Activated naive CD4-positive, alpha-beta T cell treated with anti-CD3 and anti-CD28 coated beads for 36 hours (primary cell): ENCODE measurements around the gene DDX50. TPM values are rescaled to one million over a fixed set of nuclear protein-coding genes. Genes with fewer than 3 reads are reported as not detected.

ENCODE experiments used
- CTCF ChIA-PET: fragments of 350-600 bp; sonication (Branson Sonifier 250); formaldehyde crosslinking; loops from one replicate; lab custom pipeline; 2021; ENCODE audit warnings: antibody characterized with exemption; lab: Charles Lee
- DNase-seq: peaks from one replicate; pipeline ENCODE4 v3.0.0-alpha.2; 2020
- H3K27ac Mint-ChIP-seq: one replicate; pipeline ENCODE4 v1.8.0; 2021; ENCODE audit warnings: mild to moderate bottlenecking, mixed read lengths
- H3K27me3 Mint-ChIP-seq: one replicate; pipeline ENCODE4 v1.8.0; 2021; ENCODE audit warnings: low read depth, mixed read lengths
- H3K36me3 Mint-ChIP-seq: one replicate; pipeline ENCODE4 v1.8.0; 2021; ENCODE audit warnings: low read depth, mixed read lengths
- H3K4me1 Mint-ChIP-seq: one replicate; pipeline ENCODE4 v1.8.0; 2021; ENCODE audit warnings: low read depth, mixed read lengths
- H3K4me3 Mint-ChIP-seq: one replicate; pipeline ENCODE4 v1.8.0; 2021; ENCODE audit warnings: mild to moderate bottlenecking, moderate library complexity, mixed read lengths
- H3K9me3 Mint-ChIP-seq: one replicate; pipeline ENCODE4 v1.8.0; 2021; ENCODE audit warnings: mixed read lengths
- intact Hi-C: fragments of 100-400 bp; cut with micrococcal nuclease; formaldehyde crosslinking; loops from one replicate; pipeline ENCODE4 v1.15.1; 2023
- total RNA-seq, 2 experiments: library from RNA; stranded (reverse); gene quantifications; one replicate each; pipeline ENCODE4 v1.2.3, GENCODE V29; 2021

Gene DDX50
- total RNA-seq, 2 experiments from 2014 or later = 62.1 to 66.0 TPM

DNA sequence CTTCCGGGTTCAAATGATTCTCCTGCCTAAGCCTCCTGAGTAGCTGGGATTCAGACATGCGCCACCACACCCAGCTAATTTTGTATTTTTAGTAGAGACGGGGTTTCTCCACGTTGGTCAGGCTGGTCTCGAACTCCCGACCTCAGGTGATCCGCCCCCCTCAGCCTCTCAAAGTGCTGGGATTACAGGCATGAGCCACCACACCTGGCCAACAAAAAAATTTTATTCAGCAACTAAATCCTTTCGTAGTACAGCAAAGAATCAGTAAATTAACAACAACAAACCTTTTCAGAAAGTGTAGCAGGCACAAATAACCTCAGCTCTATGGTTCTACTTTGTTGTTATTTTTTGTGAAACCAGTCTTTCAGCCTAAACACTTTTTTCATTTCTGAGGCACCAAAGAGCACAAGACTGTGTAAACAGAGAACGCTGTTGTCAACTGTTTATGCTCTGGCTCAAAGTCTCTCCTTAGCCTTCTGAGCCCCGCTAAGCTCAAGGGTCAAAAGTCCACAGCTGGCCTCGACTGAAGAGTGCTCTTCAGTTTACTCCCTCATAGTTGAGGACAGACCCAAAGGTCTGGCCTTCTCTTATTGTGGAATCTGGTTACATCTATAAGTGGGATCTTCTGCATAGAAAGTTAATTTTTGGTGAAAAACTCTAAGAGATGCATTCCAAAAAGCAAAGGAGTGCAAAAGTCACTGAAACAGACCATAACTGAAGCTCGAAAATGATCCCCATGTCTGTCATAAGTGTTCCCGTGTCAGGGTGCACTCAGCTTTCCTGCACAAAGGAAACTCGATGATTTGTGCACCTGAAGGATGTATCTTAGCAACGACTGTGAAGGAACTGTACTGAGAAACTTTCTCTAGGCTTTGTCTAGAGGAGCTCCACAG is 24.6 kb upstream of the DDX50 start:
- Mint-ChIP-seq H3K4me3 (no peak overlapping the region), H3K4me1 (no peaks in the 10 kb centered on the region), H3K36me3 (no peaks in the 10 kb centered on the region), H3K27ac (no peak overlapping the region), H3K9me3 (no peaks in the 10 kb centered on the region), H3K27me3 (no peaks in the 10 kb centered on the region)
- CTCF ChIA-PET = no interaction called here
- no peak for DNase-seq
- intact Hi-C loops = no loop called here

- intact Hi-C loops = no loop called here
- H3K9me3 Mint-ChIP-seq = no peaks in the 10 kb centered on the region
- H3K4me3 Mint-ChIP-seq = no peak overlapping the region
- DNase-seq = no peak
- no peaks in the 10 kb centered on the region for H3K27me3 Mint-ChIP-seq
- no peaks in the 10 kb centered on the region for H3K36me3 Mint-ChIP-seq
- no peak overlapping the region for H3K27ac Mint-ChIP-seq
- CTCF ChIA-PET = no interaction called here
- H3K4me1 Mint-ChIP-seq = no peaks in the 10 kb centered on the region
Observed at GRCh38 chr10:68877482-68878110, 23.5 kb upstream of the DDX50 start.

- H3K27me3 Mint-ChIP-seq = no peaks in the 10 kb centered on the region
- no peaks in the 10 kb centered on the region for H3K36me3 Mint-ChIP-seq
- intact Hi-C loops = no loop called here
- CTCF ChIA-PET = no interaction called here
- no peak for DNase-seq
- H3K4me3 Mint-ChIP-seq = no peak overlapping the region
- no peaks in the 10 kb centered on the region for H3K9me3 Mint-ChIP-seq
- no peak overlapping the region for H3K27ac Mint-ChIP-seq
- H3K4me1 Mint-ChIP-seq = no peaks in the 10 kb centered on the region
Observed at GRCh38 chr10:68878496-68878895, 22.6 kb upstream of the DDX50 start.

GRCh38 chr10:68879628-68880027 is 21.5 kb upstream of the DDX50 start:
- no peak overlapping the region for H3K27ac Mint-ChIP-seq
- CTCF ChIA-PET = no interaction called here
- H3K4me1 Mint-ChIP-seq = no peaks in the 10 kb centered on the region
- H3K4me3 Mint-ChIP-seq = no peak overlapping the region
- no peak for DNase-seq
- intact Hi-C loops = no loop called here
- no peaks in the 10 kb centered on the region for H3K36me3 Mint-ChIP-seq
- H3K27me3 Mint-ChIP-seq = no peaks in the 10 kb centered on the region
- no peaks in the 10 kb centered on the region for H3K9me3 Mint-ChIP-seq

DNA sequence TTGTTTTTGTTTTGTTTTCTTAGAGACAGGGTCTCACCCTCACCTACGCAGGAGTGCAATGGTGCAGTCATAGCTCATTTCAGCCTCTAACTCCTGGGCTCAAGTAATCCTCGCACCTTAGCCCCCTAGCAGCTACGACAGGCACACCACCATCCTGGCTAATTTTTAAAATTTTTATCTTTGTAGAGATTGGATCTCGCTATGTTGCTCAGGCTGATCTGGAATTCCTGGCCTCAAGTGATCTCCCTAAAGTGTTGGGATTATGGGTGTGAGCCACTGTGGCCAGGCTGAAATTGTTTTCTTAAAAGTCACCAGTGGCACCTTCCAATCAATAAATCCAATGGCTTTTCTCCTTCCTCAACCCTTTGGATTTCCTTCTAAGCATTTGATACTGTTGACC is 20.9 kb upstream of the DDX50 start:
- DNase-seq = no peak
- CTCF ChIA-PET = no interaction called here
- Mint-ChIP-seq H3K27me3 (no peaks in the 10 kb centered on the region), H3K27ac (no peak overlapping the region), H3K36me3 (no peaks in the 10 kb centered on the region), H3K9me3 (no peaks in the 10 kb centered on the region), H3K4me3 (no peak overlapping the region), H3K4me1 (no peaks in the 10 kb centered on the region)
- intact Hi-C loops = no loop called here

DNA sequence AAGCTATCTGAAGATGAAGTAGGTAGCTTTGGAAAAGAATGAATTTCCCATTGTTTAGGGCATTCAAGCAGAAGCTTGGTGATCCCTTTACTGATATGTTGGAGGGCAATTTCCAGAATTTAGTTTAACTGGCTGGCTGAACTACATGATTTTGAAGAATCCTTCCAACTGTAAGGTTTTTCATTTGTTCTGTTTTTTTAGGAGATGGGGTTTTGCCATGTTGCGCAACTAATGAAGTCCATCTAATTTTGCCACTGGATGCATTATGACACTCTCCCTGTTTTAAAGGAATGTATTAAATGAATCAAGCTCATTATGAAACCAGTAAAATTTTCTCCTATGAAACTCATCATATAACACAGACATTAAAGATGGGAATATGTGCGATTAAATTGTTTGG is 6.1 kb upstream of the DDX50 start:
- Mint-ChIP-seq H3K27me3 (no peaks in the 10 kb centered on the region), H3K27ac (no peak overlapping the region), H3K36me3 (no peaks in the 10 kb centered on the region), H3K4me1 (peaks cover 2% of the 10 kb centered on the region), H3K4me3 (no peak overlapping the region), H3K9me3 (no peaks in the 10 kb centered on the region)
- DNase-seq = no peak
- CTCF ChIA-PET = interaction anchor here (1.6 to 1.9 kb wide), 2 partner anchors 12 to 345 kb away, joined by 3 to 9 read pairs; no protein-coding TSS in a partner anchor
- intact Hi-C loops = loop anchor here (10.0 kb wide), 1 partner anchor 1040 kb away; no protein-coding TSS in a partner anchor

GRCh38 chr10:68897336-68897741 is 3.8 kb upstream of the DDX50 start:
- intact Hi-C loops = loop anchor here (1.0 to 10.0 kb wide), 4 partner anchors 105 to 1043 kb away; no protein-coding TSS in a partner anchor
- no peak overlapping the region for H3K27ac Mint-ChIP-seq
- CTCF ChIA-PET = interaction anchor here (0.5 to 1.7 kb wide), 10 partner anchors 60 to 575 kb away, joined by 3 to 7 read pairs (median 3); partner anchors contain the start of gene STOX1

DNA sequence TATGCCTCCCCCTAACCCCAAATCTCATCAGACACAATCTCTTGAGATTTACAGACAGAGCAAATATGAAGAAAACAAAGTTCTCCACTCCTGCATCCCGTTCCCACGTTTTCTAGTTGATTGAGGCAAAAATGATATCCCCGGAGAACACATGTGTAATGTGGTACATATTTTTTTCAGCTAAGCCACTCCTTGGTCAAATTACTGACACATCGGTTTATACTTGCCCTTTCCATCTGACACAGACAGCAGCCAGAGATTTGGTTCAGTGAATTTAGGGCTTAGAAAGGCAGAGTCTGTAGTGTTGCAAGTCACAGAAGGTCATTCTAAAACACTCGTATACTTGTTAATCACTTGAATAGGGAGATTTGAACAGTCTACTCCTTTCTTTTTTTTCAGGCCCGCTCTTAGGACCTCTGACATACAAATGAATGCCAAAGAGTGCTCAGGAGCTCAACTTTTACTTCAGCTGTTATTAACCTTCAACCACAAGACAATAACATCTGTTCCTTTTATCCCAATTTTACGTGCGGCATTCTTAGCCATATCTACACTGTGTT is 1.8 kb upstream of the DDX50 start:
- no peak overlapping the region for H3K4me3 Mint-ChIP-seq
- no peak for DNase-seq
- H3K27ac Mint-ChIP-seq = no peak overlapping the region
- no peaks in the 10 kb centered on the region for H3K9me3 Mint-ChIP-seq
- CTCF ChIA-PET = interaction anchor here (0.7 to 1.2 kb wide), 3 partner anchors 13 to 75 kb away, joined by 3 to 5 read pairs (median 3); no protein-coding TSS in a partner anchor
- peaks cover 12% of the 10 kb centered on the region for H3K36me3 Mint-ChIP-seq
- H3K4me1 Mint-ChIP-seq = peaks cover 25% of the 10 kb centered on the region
- intact Hi-C loops = loop anchor here (10.0 kb wide), 1 partner anchor 1044 kb away; no protein-coding TSS in a partner anchor
- H3K27me3 Mint-ChIP-seq = no peaks in the 10 kb centered on the region

More at GRCh38 chr10:68897336-68897741, 3.8 kb upstream of the DDX50 start:
- H3K4me1 Mint-ChIP-seq = peaks cover 13% of the 10 kb centered on the region
- DNase-seq = peak; percentile 70
- H3K36me3 Mint-ChIP-seq = peaks cover 4% of the 10 kb centered on the region
- H3K27me3 Mint-ChIP-seq = no peaks in the 10 kb centered on the region
- no peak overlapping the region for H3K4me3 Mint-ChIP-seq
- no peaks in the 10 kb centered on the region for H3K9me3 Mint-ChIP-seq

DNA sequence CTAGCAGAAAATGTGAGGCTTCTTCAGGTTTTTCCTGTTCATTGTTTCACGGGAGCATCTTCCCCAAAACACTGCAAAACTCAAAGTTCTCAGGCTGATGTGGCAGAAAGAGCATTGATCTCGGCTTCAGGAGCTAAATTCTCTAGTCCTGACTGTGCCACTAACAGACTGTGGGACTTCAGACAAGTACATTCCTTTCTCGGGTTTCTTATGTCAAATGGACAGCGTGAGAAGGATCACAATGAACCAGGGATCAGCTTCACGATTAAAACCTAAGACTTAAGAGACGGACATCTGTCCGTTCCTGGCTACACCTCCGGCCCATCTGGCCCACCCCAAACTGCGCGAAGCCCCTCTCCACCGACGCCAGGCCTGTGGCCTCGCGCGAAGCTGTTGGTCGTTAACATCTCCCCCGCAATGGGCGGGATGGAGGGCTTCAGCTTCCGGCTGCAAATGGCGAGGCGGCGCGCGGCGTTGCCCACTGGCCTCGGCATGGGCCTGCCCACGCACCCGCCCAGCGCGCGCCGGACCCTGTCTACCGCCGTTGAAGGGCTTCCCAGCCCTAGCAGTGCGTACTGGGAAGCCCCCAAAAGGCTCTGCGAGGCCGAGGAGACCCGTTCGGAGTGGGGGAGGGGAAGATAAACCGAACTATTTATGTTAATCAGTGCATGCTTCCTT is 549 bp upstream of the DDX50 start:
- Mint-ChIP-seq H3K36me3 (peaks cover 13% of the 10 kb centered on the region), H3K4me1 (peaks cover 36% of the 10 kb centered on the region), H3K27me3 (no peaks in the 10 kb centered on the region), H3K9me3 (no peaks in the 10 kb centered on the region), H3K27ac (peak overlapping the region; percentile 97), H3K4me3 (peak overlapping the region; percentile 93)
- intact Hi-C loops = loop anchor here (1.0 to 10.0 kb wide), 16 partner anchors 30 to 1110 kb away; partner anchors contain the start of genes CCAR1, DDX21, DNA2 and HERC4
- CTCF ChIA-PET = interaction anchor here (0.6 kb wide), 1 partner anchor 40 kb away, joined by 3 read pairs; no protein-coding TSS in a partner anchor
- DNase-seq = no peak

DNA sequence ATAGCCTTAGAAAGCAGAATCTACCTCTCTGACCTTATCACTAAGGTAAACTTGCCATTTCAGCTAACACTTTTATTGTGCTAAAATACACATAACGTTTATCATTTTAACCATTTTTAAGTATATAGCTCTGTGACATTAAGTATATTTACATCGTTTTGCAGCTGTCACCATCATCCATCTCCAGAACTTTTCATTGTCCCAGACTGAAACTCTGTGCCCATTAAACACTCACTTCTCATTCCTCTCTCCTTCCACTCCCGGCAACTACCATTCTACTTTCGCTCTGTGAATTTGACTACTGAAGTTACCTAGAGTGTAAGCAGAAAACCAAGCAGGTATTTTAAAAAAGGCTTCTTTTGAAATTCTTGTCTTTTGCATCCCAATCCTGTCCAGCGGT is 1.3 kb downstream of the DDX50 start:
- peak overlapping the region; percentile 97 for H3K27ac Mint-ChIP-seq
- peaks cover 25% of the 10 kb centered on the region for H3K36me3 Mint-ChIP-seq
- H3K4me3 Mint-ChIP-seq = peak overlapping the region; percentile 93
- CTCF ChIA-PET = no interaction called here
- no peak for DNase-seq
- intact Hi-C loops = loop anchor here (5.0 to 10.0 kb wide), 2 partner anchors 740 to 1018 kb away; partner anchors contain the start of gene SIRT1
- H3K27me3 Mint-ChIP-seq = no peaks in the 10 kb centered on the region
- peaks cover 47% of the 10 kb centered on the region for H3K4me1 Mint-ChIP-seq
- no peaks in the 10 kb centered on the region for H3K9me3 Mint-ChIP-seq

DNA sequence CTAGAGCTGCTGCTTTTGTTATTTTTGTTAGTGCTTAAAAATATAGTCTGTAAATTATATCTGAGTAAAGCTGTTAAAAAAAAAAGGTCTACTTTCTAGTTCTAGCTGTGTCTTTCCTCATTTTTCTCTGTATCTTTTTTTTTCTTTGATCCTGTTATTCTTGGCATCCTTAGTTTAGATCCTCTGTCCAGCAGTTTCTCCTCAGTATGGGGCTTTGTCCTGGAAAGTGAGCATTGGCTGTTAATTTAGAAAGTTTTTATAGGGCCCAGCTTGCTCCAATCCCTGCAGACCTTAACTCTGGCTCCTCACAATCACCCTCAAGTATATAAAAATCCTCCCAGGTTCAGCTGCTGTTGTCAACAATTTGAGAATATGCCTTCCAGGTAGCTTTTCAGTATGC is 23.5 kb downstream of the DDX50 start:
- H3K27me3 Mint-ChIP-seq = no peaks in the 10 kb centered on the region
- peaks cover 7% of the 10 kb centered on the region for H3K4me1 Mint-ChIP-seq
- H3K9me3 Mint-ChIP-seq = no peaks in the 10 kb centered on the region
- H3K36me3 Mint-ChIP-seq = peaks cover 19% of the 10 kb centered on the region
- DNase-seq = no peak
- CTCF ChIA-PET = interaction anchor here (0.6 to 1.1 kb wide), 3 partner anchors 13 to 47 kb away, joined by 3 to 6 read pairs (median 4); partner anchors contain the start of gene DDX21
- intact Hi-C loops = no loop called here
- no peak overlapping the region for H3K4me3 Mint-ChIP-seq
- H3K27ac Mint-ChIP-seq = no peak overlapping the region
